ENCODE data around the gene C1orf116.

DNA sequence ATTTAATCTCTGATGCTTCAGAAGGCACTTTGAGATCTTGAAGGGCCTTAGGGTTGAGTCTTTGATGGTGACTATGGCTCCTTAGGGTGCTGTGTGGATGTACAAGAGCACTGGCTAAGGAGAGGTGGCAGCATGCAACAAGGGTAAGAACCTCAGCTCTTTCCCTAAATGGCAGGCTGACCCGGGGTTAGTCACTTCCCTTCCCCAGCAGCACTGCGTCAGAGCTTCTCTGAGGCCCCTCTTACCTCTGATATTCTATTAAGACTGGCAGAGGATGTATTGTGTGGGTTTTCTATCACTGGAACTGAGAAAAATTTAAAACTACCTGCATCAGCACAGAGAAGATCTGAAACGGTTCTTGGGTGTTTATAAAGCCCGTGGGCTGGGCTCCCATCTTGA lies 11.8 kb downstream of the C1orf116 start:
- TF ChIP-seq, protein P1, sequence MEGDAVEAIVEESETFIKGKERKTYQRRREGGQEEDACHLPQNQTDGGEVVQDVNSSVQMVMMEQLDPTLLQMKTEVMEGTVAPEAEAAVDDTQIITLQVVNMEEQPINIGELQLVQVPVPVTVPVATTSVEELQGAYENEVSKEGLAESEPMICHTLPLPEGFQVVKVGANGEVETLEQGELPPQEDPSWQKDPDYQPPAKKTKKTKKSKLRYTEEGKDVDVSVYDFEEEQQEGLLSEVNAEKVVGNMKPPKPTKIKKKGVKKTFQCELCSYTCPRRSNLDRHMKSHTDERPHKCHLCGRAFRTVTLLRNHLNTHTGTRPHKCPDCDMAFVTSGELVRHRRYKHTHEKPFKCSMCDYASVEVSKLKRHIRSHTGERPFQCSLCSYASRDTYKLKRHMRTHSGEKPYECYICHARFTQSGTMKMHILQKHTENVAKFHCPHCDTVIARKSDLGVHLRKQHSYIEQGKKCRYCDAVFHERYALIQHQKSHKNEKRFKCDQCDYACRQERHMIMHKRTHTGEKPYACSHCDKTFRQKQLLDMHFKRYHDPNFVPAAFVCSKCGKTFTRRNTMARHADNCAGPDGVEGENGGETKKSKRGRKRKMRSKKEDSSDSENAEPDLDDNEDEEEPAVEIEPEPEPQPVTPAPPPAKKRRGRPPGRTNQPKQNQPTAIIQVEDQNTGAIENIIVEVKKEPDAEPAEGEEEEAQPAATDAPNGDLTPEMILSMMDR (IDR thresholded peaks at IDR 0.05; ENCODE audit: poor library complexity, severe bottlenecking) = no peak
- TF ChIP-seq MXI1 (conservative IDR thresholded peaks at IDR 0.05; ENCODE audit: poor library complexity, severe bottlenecking) (no peak), EZH2 (IDR thresholded peaks at IDR 0.05; ENCODE audit: borderline replicate concordance, insufficient read depth, low read length, poor library complexity, severe bottlenecking) (no peak), SMC3 (conservative IDR thresholded peaks at IDR 0.05; ENCODE audit: poor library complexity) (no peak)
- TF ChIP-seq, protein P2, sequence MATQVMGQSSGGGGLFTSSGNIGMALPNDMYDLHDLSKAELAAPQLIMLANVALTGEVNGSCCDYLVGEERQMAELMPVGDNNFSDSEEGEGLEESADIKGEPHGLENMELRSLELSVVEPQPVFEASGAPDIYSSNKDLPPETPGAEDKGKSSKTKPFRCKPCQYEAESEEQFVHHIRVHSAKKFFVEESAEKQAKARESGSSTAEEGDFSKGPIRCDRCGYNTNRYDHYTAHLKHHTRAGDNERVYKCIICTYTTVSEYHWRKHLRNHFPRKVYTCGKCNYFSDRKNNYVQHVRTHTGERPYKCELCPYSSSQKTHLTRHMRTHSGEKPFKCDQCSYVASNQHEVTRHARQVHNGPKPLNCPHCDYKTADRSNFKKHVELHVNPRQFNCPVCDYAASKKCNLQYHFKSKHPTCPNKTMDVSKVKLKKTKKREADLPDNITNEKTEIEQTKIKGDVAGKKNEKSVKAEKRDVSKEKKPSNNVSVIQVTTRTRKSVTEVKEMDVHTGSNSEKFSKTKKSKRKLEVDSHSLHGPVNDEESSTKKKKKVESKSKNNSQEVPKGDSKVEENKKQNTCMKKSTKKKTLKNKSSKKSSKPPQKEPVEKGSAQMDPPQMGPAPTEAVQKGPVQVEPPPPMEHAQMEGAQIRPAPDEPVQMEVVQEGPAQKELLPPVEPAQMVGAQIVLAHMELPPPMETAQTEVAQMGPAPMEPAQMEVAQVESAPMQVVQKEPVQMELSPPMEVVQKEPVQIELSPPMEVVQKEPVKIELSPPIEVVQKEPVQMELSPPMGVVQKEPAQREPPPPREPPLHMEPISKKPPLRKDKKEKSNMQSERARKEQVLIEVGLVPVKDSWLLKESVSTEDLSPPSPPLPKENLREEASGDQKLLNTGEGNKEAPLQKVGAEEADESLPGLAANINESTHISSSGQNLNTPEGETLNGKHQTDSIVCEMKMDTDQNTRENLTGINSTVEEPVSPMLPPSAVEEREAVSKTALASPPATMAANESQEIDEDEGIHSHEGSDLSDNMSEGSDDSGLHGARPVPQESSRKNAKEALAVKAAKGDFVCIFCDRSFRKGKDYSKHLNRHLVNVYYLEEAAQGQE (IDR thresholded peaks at IDR 0.05; ENCODE audit: borderline replicate concordance) = no peak

Measured in neural cell (in vitro differentiated cells).